ENCODE results near the gene MMP28. TPM values are rescaled to one million over a fixed set of nuclear protein-coding genes. Genes with fewer than 3 reads are reported as not detected.

The MMP28 gene
- total and polyA plus RNA-seq, 2 donors, result 13.2 to 48.6 TPM

GRCh38 chr17:35740216-35740615 lies 55.2 kb downstream of the MMP28 start:
- 87% methylated on average over 7 of the region's 7 CpGs for WGBS
- no peaks in the 10 kb centered on the region for H3K36me3 ChIP-seq (ENCODE audit: insufficient read depth)
- no peak for DNase-seq (ENCODE audit: extremely low spot score)
- H3K27ac ChIP-seq (ENCODE audit: low read depth), result no peak overlapping the region
- no peaks in the 10 kb centered on the region for H3K4me1 ChIP-seq (ENCODE audit: insufficient read depth)
- no peak overlapping the region for H3K4me3 ChIP-seq (ENCODE audit: low read depth, low read length)

- 79% methylated on average over 5 of the region's 5 CpGs for WGBS
- no peak for DNase-seq (ENCODE audit: extremely low spot score)
- Histone ChIP-seq H3K36me3 (ENCODE audit: insufficient read depth) (no peaks in the 10 kb centered on the region), H3K4me1 (ENCODE audit: insufficient read depth) (no peaks in the 10 kb centered on the region), H3K27ac (ENCODE audit: low read depth) (no peak overlapping the region), H3K4me3 (ENCODE audit: low read depth, low read length) (no peak overlapping the region)
Measured at GRCh38 chr17:35738519-35739133, 56.8 kb downstream of the MMP28 start.

GRCh38 chr17:35736236-35736635 lies 59.2 kb downstream of the MMP28 start:
- Histone ChIP-seq H3K36me3 (ENCODE audit: insufficient read depth) (no peaks in the 10 kb centered on the region), H3K4me1 (ENCODE audit: insufficient read depth) (no peaks in the 10 kb centered on the region), H3K4me3 (ENCODE audit: low read depth, low read length) (no peak overlapping the region), H3K27ac (ENCODE audit: low read depth) (no peak overlapping the region)
- 88% methylated on average over 5 of the region's 5 CpGs for WGBS
- no peak for DNase-seq (ENCODE audit: extremely low spot score)

DNA sequence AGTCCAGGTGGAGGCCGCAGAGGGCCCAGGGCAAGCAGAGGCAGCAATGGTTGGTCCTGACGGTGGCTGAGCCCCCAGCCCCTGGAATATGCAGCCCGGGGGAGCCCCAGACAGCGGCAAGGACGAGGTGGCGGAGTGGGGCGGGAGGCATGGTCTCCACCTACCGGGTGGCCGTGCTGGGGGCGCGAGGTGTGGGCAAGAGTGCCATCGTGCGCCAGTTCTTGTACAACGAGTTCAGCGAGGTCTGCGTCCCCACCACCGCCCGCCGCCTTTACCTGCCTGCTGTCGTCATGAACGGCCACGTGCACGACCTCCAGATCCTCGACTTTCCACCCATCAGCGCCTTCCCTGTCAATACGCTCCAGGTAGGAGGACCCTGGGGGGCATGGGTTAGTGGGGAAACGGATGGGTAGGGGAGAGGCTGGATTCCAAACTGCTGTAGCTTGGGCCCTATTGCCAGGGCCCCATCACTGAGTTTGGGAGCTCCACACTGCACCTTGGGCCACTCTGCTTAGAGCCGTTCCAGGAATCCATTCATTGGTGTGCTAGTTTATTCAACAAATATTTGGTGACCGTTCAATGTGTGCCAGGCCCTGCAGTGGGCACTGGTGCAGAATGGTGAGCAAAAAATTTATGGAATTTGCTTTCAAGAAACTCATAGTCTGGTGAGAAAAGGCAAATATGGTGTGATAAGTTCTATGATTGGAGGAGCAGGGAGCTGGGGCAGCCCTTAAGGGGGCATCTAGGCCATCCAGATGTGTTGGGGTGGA lies 60.2 kb downstream of the MMP28 start:
- Histone ChIP-seq H3K4me1 (ENCODE audit: insufficient read depth) (no peaks in the 10 kb centered on the region), H3K4me3 (ENCODE audit: low read depth, low read length) (no peak overlapping the region), H3K27ac (ENCODE audit: low read depth) (no peak overlapping the region), H3K36me3 (ENCODE audit: insufficient read depth) (no peaks in the 10 kb centered on the region)
- whole genome bisulfite sequencing, result 89% methylated on average over 29 of the region's 29 CpGs
- DNase-seq (ENCODE audit: extremely low spot score), result no peak

DNA sequence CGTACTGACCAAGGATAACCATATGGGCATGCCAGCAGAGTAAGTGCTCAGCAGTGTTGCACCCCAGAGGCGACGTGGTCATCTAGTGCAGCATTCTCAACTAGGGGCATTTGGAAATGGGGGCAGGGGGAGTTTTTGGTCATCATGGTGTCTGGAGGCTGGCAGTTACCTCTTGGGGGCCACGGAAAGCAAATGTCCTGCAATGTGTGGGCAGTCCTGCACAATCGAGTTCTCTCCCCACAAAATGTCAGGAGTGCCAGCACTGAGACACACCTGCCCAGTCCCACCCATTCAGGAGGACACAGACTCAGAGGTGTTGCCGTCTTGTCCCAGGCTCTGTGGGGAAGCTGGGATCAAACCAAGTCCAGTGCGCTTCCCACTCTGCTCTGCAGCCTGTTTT lies 61.0 kb downstream of the MMP28 start:
- DNase-seq (ENCODE audit: extremely low spot score), result no peak
- 90% methylated on average over 7 of the region's 7 CpGs for WGBS
- H3K4me1 ChIP-seq (ENCODE audit: insufficient read depth), result no peaks in the 10 kb centered on the region
- H3K4me3 ChIP-seq (ENCODE audit: low read depth, low read length), result no peak overlapping the region
- H3K36me3 ChIP-seq (ENCODE audit: insufficient read depth), result no peaks in the 10 kb centered on the region
- H3K27ac ChIP-seq (ENCODE audit: low read depth), result no peak overlapping the region

GRCh38 chr17:35733366-35733765 lies 62.1 kb downstream of the MMP28 start:
- Histone ChIP-seq H3K4me1 (ENCODE audit: insufficient read depth) (no peaks in the 10 kb centered on the region), H3K4me3 (ENCODE audit: low read depth, low read length) (no peak overlapping the region), H3K27ac (ENCODE audit: low read depth) (no peak overlapping the region), H3K36me3 (ENCODE audit: insufficient read depth) (no peaks in the 10 kb centered on the region)
- WGBS, result 91% methylated on average over 6 of the region's 6 CpGs
- DNase-seq (ENCODE audit: extremely low spot score), result no peak

DNA sequence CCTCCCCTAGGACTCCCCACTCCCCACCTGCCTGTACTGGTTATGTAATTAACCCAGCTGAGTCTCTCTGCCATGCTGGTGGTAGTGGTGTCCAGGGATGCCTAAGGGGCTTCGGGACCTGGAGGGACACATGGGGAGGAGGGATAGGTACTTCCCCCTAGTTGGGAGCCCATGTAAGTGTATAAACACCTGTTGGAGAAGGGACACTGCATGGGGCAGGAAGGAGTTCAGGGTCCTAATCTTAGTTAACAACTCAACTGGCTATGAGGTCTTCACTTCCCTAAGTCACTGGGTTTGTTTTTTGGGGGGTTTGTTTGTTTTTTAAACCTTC lies 62.7 kb downstream of the MMP28 start:
- Histone ChIP-seq H3K4me3 (ENCODE audit: low read depth, low read length) (no peak overlapping the region), H3K36me3 (ENCODE audit: insufficient read depth) (no peaks in the 10 kb centered on the region), H3K27ac (ENCODE audit: low read depth) (no peak overlapping the region), H3K4me1 (ENCODE audit: insufficient read depth) (no peaks in the 10 kb centered on the region)
- DNase-seq (ENCODE audit: extremely low spot score), result no peak
- 83% methylated on average over 1 of the region's 1 CpG for WGBS

GRCh38 chr17:35731917-35732805 lies 63.3 kb downstream of the MMP28 start:
- no peak for DNase-seq (ENCODE audit: extremely low spot score)
- WGBS, result 15% methylated on average over 47 of the region's 47 CpGs
- no peaks in the 10 kb centered on the region for H3K36me3 ChIP-seq (ENCODE audit: insufficient read depth)
- H3K27ac ChIP-seq (ENCODE audit: low read depth), result no peak overlapping the region
- H3K4me3 ChIP-seq (ENCODE audit: low read depth, low read length), result peak overlapping the region; percentile 82
- no peaks in the 10 kb centered on the region for H3K4me1 ChIP-seq (ENCODE audit: insufficient read depth)

DNA sequence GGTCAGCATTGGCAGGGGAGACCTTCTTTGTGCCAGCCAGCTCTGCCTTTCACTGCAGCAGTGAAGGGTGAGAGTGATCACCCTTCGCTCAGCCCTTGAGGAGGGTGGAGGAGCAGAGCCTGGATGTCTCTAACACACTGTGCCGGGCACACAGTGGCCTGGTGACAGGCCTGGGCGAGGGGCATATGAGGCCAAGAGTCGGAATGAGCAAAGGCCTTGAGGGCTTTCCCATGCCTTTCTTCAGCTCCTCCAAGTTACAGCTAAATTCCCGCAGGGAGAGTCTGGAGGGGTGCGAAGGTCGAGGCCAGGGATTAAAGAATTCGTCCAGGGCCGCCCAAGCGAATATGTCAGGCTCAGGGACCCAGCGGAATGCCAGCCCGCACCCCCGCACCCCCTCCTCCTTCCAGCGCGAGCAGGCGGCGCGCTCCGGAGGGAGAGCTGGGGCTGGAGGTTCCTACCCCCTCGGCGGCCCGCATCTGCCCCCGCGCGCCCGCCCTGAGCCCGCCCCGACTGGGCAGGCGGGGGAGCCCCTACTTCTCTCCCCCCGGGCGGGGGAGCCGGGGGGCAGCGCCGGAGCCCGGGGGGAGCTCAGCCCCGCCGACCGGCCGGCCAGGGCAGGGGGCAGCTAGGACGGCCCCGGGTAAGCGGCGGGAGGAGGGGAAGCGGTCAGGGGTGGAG lies 64.1 kb downstream of the MMP28 start, which contains the start of gene RASL10B:
Gene RASL10B (plus strand): TSS at position 401 of the 678 bp plus-strand sequence. CDS start 3,546 bp downstream, outside the sequence.
- whole genome bisulfite sequencing, result 3% methylated on average over 44 of the region's 44 CpGs
- H3K4me1 ChIP-seq (ENCODE audit: insufficient read depth), result no peaks in the 10 kb centered on the region
- peak within 1 kb of the TSS; percentile 82 for H3K4me3 ChIP-seq (ENCODE audit: low read depth, low read length)
- DNase-seq (ENCODE audit: extremely low spot score), result no peak
- H3K36me3 ChIP-seq (ENCODE audit: insufficient read depth), result no peaks in the 10 kb centered on the region
- no peak within 1 kb of the TSS for H3K27ac ChIP-seq (ENCODE audit: low read depth)

GRCh38 chr17:35730400-35731005 lies 64.9 kb downstream of the MMP28 start:
- Histone ChIP-seq H3K4me1 (ENCODE audit: insufficient read depth) (no peaks in the 10 kb centered on the region), H3K36me3 (ENCODE audit: insufficient read depth) (no peaks in the 10 kb centered on the region), H3K4me3 (ENCODE audit: low read depth, low read length) (no peak overlapping the region), H3K27ac (ENCODE audit: low read depth) (no peak overlapping the region)
- no peak for DNase-seq (ENCODE audit: extremely low spot score)
- WGBS, result 82% methylated on average over 10 of the region's 10 CpGs

DNA sequence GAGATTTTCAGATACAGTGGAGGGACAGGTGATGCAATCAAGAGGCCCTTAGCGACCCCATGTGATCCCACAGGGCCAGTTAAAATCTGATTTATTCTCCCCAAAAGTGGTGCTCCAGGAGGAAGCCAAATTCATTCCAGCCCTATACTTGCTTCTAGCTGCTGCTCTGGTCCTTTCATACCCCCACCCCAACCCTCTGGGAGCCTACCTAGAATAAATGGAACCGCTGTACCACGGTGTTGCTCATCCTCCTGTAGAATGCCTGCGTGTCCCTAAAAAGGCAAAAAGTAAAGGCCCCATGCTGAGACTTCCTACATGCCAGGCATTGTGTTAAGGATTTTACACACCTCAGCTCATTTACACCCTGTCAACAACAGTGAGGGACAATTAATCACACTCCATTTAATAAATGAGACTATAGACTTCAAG lies 66.0 kb downstream of the MMP28 start:
- WGBS, result 74% methylated on average over 4 of the region's 4 CpGs

GRCh38 chr17:35728551-35728950 lies 66.9 kb downstream of the MMP28 start:
- no peak for DNase-seq (ENCODE audit: extremely low spot score)
- WGBS, result 87% methylated on average over 3 of the region's 3 CpGs
- no peak overlapping the region for H3K27ac ChIP-seq (ENCODE audit: low read depth)
- H3K36me3 ChIP-seq (ENCODE audit: insufficient read depth), result peaks cover 3% of the 10 kb centered on the region
- no peak overlapping the region for H3K4me3 ChIP-seq (ENCODE audit: low read depth, low read length)
- no peaks in the 10 kb centered on the region for H3K4me1 ChIP-seq (ENCODE audit: insufficient read depth)

More for the DNA sequence above, 66.0 kb downstream of the MMP28 start:
- H3K4me1 ChIP-seq (ENCODE audit: insufficient read depth), result no peaks in the 10 kb centered on the region
- peaks cover 3% of the 10 kb centered on the region for H3K36me3 ChIP-seq (ENCODE audit: insufficient read depth)
- no peak for DNase-seq (ENCODE audit: extremely low spot score)
- H3K27ac ChIP-seq (ENCODE audit: low read depth), result no peak overlapping the region
- no peak overlapping the region for H3K4me3 ChIP-seq (ENCODE audit: low read depth, low read length)

GRCh38 chr17:35727635-35728034 lies 67.8 kb downstream of the MMP28 start:
- no peak for DNase-seq (ENCODE audit: extremely low spot score)
- Histone ChIP-seq H3K4me3 (ENCODE audit: low read depth, low read length) (no peak overlapping the region), H3K27ac (ENCODE audit: low read depth) (no peak overlapping the region), H3K4me1 (ENCODE audit: insufficient read depth) (no peaks in the 10 kb centered on the region), H3K36me3 (ENCODE audit: insufficient read depth) (peaks cover 3% of the 10 kb centered on the region)
- WGBS, result 86% methylated on average over 5 of the region's 5 CpGs
